ENCODE measurements around the gene ZFHX3. TPM values are rescaled to one million over a fixed set of nuclear protein-coding genes. Genes with fewer than 3 reads are reported as not detected.

ZFHX3 gene
- total and polyA plus RNA-seq, 9 of the 15 experiments (the other 6 are each of a cell fraction or from before 2014, with no cell fraction given), result 0.01 to 0.23 (median 0.06) TPM; not detected in 4

GRCh38 chr16:73042807-73043206 lies 5.1 kb downstream of the ZFHX3 start:
- BruUV-seq (replicated peaks), result no TSS peak
- Histone ChIP-seq H3K4me3 (no peak overlapping the region), H3K27ac (ENCODE audit: extremely low read depth, low read depth, low read length) (no peak overlapping the region), H3K27me3 (ENCODE audit: control insufficient read depth in 2 of 2, insufficient read depth in 2 of 2, low read length in 2 of 2) (peaks cover 10 to 39% of the 10 kb centered on the region in 2 experiments; a peak in 4 of 5 replicates), H2AFZ (ENCODE audit: low read depth, low read length) (no peak overlapping the region), H3K36me3 (ENCODE audit: control insufficient read depth, insufficient read depth, low read length) (no peaks in the 10 kb centered on the region), H3K9me3 (replicated peaks; ENCODE audit: control insufficient read depth, insufficient read depth, low read depth, low read length) (no peaks in the 10 kb centered on the region), H3K4me1 (replicated peaks in 1 of 2; ENCODE audit: control insufficient read depth in 2 of 2, insufficient read depth in 2 of 2, low read length in 2 of 2) (peaks cover 4 to 5% of the 10 kb centered on the region in 2 experiments; a peak in 4 of 5 replicates), H3K79me2 (ENCODE audit: control insufficient read depth, insufficient read depth, low read length) (no peaks in the 10 kb centered on the region), H4K20me1 (replicated peaks; ENCODE audit: control insufficient read depth, insufficient read depth, low read length) (no peaks in the 10 kb centered on the region; the same call in 1 of the 2 replicates), H3K9me1 (ENCODE audit: control insufficient read depth, insufficient read depth, low read length) (no peaks in the 10 kb centered on the region), H3K9ac (ENCODE audit: insufficient read depth in 1 of 2, low read depth in 2 of 2, low read length in 2 of 2) (no peak overlapping the region), H3K4me2 (ENCODE audit: insufficient read depth, low read length) (no peak overlapping the region)
- CTCF ChIA-PET (ENCODE audit: low intra/inter-chr PET ratio), result no interaction called here
- TF ChIP-seq SOX6 (IDR thresholded peaks at IDR 0.05) (no peak), MXI1 (IDR thresholded peaks at IDR 0.05; ENCODE audit: low read depth, low read length) (no peak), ZBTB26 (CRISPR knock-in tag; IDR thresholded peaks at IDR 0.05) (no peak), RFX7 (CRISPR knock-in tag; IDR thresholded peaks at IDR 0.05) (no peak), ZNF146 (CRISPR knock-in tag; IDR thresholded peaks at IDR 0.05; ENCODE audit: unreplicated experiment) (no peak), BCOR (IDR thresholded peaks at IDR 0.05) (no peak), CBX3 (IDR thresholded peaks at IDR 0.05; ENCODE audit: borderline replicate concordance in 1 of 2, low read length in 2 of 2) (no peak), XRCC5 (IDR thresholded peaks at IDR 0.05; ENCODE audit: low read depth, low read length) (no peak), MBD1 (CRISPR knock-in tag; IDR thresholded peaks at IDR 0.05) (no peak), CBX8 (IDR thresholded peaks at IDR 0.05; ENCODE audit: borderline replicate concordance, extremely low read depth, low read depth, low read length, poor library complexity, severe bottlenecking) (no peak), TAF7 (tag; IDR thresholded peaks at IDR 0.05) (no peak), ZNF12 (CRISPR knock-in tag; IDR thresholded peaks at IDR 0.05) (no peak), ZNF217 (CRISPR knock-in tag; IDR thresholded peaks at IDR 0.05) (no peak), RAD51 (IDR thresholded peaks at IDR 0.05; ENCODE audit: borderline replicate concordance, low read depth) (no peak), MAFF (IDR thresholded peaks at IDR 0.05; ENCODE audit: low read length) (no peak)
- no peak for ATAC-seq
- no peak for FAIRE-seq
- POLR2A ChIA-PET, result interaction anchor here (0.7 to 1.0 kb wide), 2 partner anchors 12 to 530 kb away, joined by 3 read pairs; no protein-coding TSS in a partner anchor
- DNase-seq (ENCODE audit: extremely low read depth in 1 of 4, low spot score in 3 of 4), result no peak
- WGBS (ENCODE audit: insufficient coverage, low coverage, missing lambda C conversion rate), result 2% methylated on average over 4 of the region's 4 CpGs
- in situ Hi-C loops (cut with MboI), result no loop called here
- intact Hi-C loops (cut with micrococcal nuclease), result no loop called here

Data from K562 (cell line).